Type B pancreatic cell (in vitro differentiated cells): Measurements from ENCODE around the gene LEKR1. TPM values are rescaled to one million over a fixed set of nuclear protein-coding genes. Genes with fewer than 3 reads are reported as not detected.

Experiments
- DNase-seq: peaks from one replicate; pipeline ENCODE4 v3.0.0; 2021; ENCODE audit warnings: mixed read lengths; ENCODE audit not compliant: unreplicated experiment; ENCODE audit errors: extremely low spot score
- H3K27ac Mint-ChIP-seq: 2 replicates; pipeline ENCODE4 v1.8.0; 2021; ENCODE audit warnings: mild to moderate bottlenecking, mixed read lengths
- H3K27me3 Mint-ChIP-seq: 2 replicates; pipeline ENCODE4 v1.8.0; 2021; ENCODE audit warnings: mixed read lengths
- H3K36me3 Mint-ChIP-seq: 2 replicates; pipeline ENCODE4 v1.8.0; 2021; ENCODE audit warnings: mixed read lengths
- H3K4me1 Mint-ChIP-seq: one replicate; pipeline ENCODE4 v1.8.0; 2021; ENCODE audit warnings: mixed read lengths; ENCODE audit not compliant: unreplicated experiment
- H3K4me3 Mint-ChIP-seq: 2 replicates; pipeline ENCODE4 v1.8.0; 2021; ENCODE audit warnings: mild to moderate bottlenecking, mixed read lengths
- H3K9me3 Mint-ChIP-seq: 2 replicates; pipeline ENCODE4 v1.8.0; 2021; ENCODE audit warnings: mixed read lengths
- total RNA-seq: library from RNA; stranded (reverse); gene quantifications from 2 replicates; pipeline ENCODE4 v1.2.1, GENCODE V29; 2021; ENCODE audit warnings: low replicate concordance
- TF ChIP-seq, protein P1 (sequence below): fragments of 200-600 bp; sonication (generic); conservative IDR thresholded peaks from 2 replicates; pipeline ENCODE4 v1.5.0; 2021; ENCODE audit warnings: antibody characterized with exemption, mild to moderate bottlenecking

LEKR1 gene
- total RNA-seq, 1 donor from 2014 or later = 1.6 TPM

- Mint-ChIP-seq H3K27ac (no peak overlapping the region), H3K4me1 (peaks cover 14% of the 10 kb centered on the region), H3K36me3 (no peaks in the 10 kb centered on the region), H3K27me3 (peaks cover 2% of the 10 kb centered on the region), H3K4me3 (no peak overlapping the region), H3K9me3 (no peaks in the 10 kb centered on the region)
- TF ChIP-seq, protein P1, sequence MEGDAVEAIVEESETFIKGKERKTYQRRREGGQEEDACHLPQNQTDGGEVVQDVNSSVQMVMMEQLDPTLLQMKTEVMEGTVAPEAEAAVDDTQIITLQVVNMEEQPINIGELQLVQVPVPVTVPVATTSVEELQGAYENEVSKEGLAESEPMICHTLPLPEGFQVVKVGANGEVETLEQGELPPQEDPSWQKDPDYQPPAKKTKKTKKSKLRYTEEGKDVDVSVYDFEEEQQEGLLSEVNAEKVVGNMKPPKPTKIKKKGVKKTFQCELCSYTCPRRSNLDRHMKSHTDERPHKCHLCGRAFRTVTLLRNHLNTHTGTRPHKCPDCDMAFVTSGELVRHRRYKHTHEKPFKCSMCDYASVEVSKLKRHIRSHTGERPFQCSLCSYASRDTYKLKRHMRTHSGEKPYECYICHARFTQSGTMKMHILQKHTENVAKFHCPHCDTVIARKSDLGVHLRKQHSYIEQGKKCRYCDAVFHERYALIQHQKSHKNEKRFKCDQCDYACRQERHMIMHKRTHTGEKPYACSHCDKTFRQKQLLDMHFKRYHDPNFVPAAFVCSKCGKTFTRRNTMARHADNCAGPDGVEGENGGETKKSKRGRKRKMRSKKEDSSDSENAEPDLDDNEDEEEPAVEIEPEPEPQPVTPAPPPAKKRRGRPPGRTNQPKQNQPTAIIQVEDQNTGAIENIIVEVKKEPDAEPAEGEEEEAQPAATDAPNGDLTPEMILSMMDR = no peak
- DNase-seq = no peak
Observed at GRCh38 chr3:157063926-157064325, 237.8 kb downstream of the LEKR1 start.

- DNase-seq = no peak
- H3K36me3 Mint-ChIP-seq = no peaks in the 10 kb centered on the region
- H3K4me1 Mint-ChIP-seq = peaks cover 14% of the 10 kb centered on the region
- peaks cover 2% of the 10 kb centered on the region for H3K27me3 Mint-ChIP-seq
- no peak overlapping the region for H3K4me3 Mint-ChIP-seq
- H3K27ac Mint-ChIP-seq = no peak overlapping the region
- no peaks in the 10 kb centered on the region for H3K9me3 Mint-ChIP-seq
- TF ChIP-seq, protein P1 = no peak
Observed at GRCh38 chr3:157064402-157064801, 238.2 kb downstream of the LEKR1 start.

DNA sequence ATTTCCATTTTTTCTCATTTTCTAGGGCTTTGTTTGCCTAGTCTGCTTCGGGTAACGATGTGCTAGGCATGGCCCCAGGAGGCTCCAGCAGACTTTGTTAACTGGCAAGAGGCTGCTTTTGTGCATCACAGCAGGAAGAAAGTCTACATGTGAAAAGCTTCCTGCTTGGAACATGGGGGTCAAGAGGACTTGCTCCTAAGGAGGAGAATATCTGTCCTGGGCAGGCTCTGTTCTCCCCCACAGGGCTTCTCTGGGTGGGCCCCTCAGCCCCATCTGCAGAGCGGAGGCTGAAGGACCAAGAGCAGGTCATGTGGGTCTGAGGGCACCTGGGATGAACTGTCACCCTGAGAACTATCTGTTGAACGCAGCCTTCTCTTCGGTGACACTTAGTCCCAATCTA is 239.0 kb downstream of the LEKR1 start:
- Mint-ChIP-seq H3K27me3 (peaks cover 2% of the 10 kb centered on the region), H3K4me3 (no peak overlapping the region), H3K4me1 (peaks cover 14% of the 10 kb centered on the region), H3K36me3 (no peaks in the 10 kb centered on the region), H3K9me3 (no peaks in the 10 kb centered on the region), H3K27ac (no peak overlapping the region)
- TF ChIP-seq, protein P1 = no peak
- no peak for DNase-seq

GRCh38 chr3:157066335-157067098 is 240.4 kb downstream of the LEKR1 start:
- Mint-ChIP-seq H3K9me3 (no peaks in the 10 kb centered on the region), H3K27ac (no peak overlapping the region), H3K27me3 (peaks cover 2% of the 10 kb centered on the region), H3K4me3 (no peak overlapping the region), H3K36me3 (no peaks in the 10 kb centered on the region), H3K4me1 (peaks cover 14% of the 10 kb centered on the region)
- TF ChIP-seq, protein P1 = no peak
- no peak for DNase-seq

DNA sequence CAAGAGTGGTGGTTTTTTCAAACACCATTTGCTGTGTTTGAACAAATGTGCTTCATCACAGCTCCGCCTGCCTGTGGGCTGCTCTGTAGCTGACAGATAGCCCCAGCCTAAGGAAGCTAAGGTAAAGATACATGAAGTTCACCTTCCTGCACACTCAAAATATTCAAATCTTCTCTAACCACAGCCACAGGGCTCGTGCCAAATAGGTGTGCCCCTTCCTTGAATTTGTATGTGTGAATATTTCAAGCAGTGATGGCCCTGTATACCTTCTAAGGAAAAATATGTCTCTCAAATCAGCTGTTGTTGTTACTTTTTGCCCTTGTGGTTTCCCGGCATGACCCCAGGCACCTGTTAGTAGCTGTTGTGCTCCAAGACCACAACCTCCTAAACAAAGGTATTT is 241.0 kb downstream of the LEKR1 start:
- no peaks in the 10 kb centered on the region for H3K9me3 Mint-ChIP-seq
- peaks cover 14% of the 10 kb centered on the region for H3K4me1 Mint-ChIP-seq
- DNase-seq = no peak
- no peak overlapping the region for H3K27ac Mint-ChIP-seq
- TF ChIP-seq, protein P1 = no peak
- H3K4me3 Mint-ChIP-seq = no peak overlapping the region
- no peaks in the 10 kb centered on the region for H3K36me3 Mint-ChIP-seq
- H3K27me3 Mint-ChIP-seq = peaks cover 2% of the 10 kb centered on the region
